HG02938 (cell line): ENCODE measurements around the gene SELENOI.
"Not testable (repeated sequence)": the region's sequence is repeated elsewhere in the genome, so short reads cannot be mapped to it uniquely, and the experiment has no call there.

Source experiments
- ATAC-seq: cut with Tn5 transposase; IDR thresholded peaks from one replicate; pipeline ENCODE4 v1.9.1; 2021; ENCODE audit warnings: mild to moderate bottlenecking, moderate library complexity; ENCODE audit not compliant: unreplicated experiment

SELENOI gene

DNA sequence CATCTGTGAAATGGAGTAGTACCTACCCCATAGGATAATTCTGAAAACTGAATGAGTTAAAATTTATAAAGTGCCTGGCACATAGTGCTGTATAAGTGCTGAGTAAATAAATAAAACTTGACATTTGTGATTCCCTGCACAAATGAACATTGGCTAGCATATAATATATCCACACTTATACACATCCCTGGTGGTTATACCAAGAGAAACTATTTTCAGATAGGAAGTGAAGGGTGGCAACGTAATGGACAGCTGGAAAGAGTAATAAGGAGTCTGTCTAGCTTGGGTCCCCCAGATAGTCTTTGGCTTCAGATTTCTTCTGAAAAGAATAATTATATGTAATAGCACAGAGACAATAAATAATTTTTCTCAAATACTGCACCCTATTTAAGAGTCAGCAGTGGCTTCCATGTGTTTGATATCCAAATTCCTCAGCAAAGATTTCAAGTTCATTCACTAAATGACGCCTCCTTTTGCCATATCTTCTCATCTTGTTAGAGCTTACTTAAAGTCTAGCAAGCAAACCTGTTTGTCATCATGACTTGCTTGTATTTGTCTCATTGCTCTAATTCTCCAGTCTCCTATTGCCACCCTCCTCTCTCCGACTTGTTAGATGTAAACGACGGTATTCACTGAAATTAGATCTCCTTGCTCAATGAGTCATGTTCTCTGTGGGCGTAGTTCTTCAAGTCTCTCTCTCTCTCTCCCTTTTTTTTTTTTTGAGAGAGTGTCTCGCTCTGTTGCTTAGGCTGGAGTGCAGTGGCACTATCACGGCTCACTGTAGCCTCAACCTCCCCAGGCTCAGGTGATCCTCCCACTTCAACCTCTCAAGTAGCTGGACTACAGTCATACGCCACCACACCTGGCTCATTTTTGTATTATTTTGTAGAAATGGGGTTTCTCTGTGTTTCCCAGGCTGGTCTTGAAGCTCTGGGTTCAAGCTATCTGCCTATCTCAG is 9.4 kb downstream of the SELENOI start:
- ATAC-seq, result no peak

DNA sequence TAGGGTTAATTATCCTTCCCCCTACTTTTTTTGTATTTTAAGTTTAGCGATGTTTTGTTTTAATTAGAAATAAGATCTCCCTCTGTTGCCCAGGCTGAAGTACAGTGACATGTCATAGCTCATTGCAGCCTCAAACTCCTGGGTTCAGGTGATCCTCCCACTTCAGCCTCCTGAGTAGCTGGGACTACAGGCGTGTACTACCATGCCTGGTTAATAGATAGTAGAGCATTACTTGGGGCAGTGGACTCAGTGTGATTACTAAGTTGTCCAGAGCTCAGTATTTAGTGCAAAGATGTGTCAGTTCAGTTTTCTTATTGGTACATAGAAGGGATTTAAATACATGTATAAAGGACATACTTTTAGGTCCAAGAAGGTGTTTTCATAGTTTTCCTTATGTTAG is 10.2 kb downstream of the SELENOI start:
- no peak for ATAC-seq

- no peak for ATAC-seq
These were observed 10.8 kb downstream of the SELENOI start for GRCh38 chr2:26356771-26357170.

GRCh38 chr2:26359886-26360473 is 14.0 kb downstream of the SELENOI start:
- no peak for ATAC-seq

- ATAC-seq, result no peak
These were observed 17.4 kb downstream of the SELENOI start for GRCh38 chr2:26363323-26363722.

- no peak for ATAC-seq
These were observed 18.0 kb downstream of the SELENOI start for GRCh38 chr2:26363958-26364357.

- no peak for ATAC-seq
These were observed 18.7 kb downstream of the SELENOI start for GRCh38 chr2:26364669-26365068.

DNA sequence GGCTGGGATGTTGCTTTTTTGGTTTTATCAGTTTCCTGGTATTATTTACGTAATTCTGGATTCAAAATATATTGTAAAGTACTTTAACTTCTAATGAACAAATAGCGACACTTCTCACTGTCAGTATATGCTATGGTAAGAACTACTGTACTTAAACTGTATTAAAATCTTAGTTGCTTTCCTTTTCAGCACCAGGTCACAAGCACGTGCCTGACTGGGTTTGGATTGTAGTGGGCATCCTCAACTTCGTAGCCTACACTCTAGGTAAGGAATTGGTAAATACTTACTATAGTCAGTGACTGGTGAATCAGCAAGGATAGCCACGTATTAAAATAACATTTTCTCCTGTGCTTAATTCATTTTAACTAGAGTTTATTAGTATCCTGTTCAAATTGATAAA is 21.0 kb downstream of the SELENOI start:
- ATAC-seq, result no peak

- ATAC-seq, result not testable (repeated sequence)
These were observed 23.7 kb downstream of the SELENOI start for GRCh38 chr2:26369664-26370063.

- ATAC-seq, result not testable (repeated sequence)
These were observed 25.0 kb downstream of the SELENOI start for GRCh38 chr2:26370909-26371308.

GRCh38 chr2:26376799-26377198 is 30.9 kb downstream of the SELENOI start:
- ATAC-seq, result no peak

DNA sequence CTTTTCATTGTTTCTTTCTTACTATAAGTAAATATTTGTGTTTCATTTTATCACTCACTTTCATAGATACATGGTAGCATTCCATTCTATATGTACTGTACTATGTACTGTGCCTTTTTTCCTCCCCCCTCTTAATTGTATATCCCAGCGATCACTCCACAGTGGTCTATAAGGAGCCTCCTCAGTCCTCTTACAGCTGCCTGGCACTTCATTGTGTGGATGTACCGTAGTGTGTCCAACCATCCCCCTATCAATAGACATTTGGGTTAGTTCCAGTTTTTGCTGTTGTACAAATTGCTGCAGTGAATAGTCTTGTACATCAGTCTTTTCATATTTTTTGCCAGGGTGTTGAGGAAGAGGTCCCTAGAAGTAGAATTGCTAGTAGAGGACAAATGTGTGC is 34.3 kb downstream of the SELENOI start:
- ATAC-seq, result no peak

GRCh38 chr2:26382564-26382963 is 36.6 kb downstream of the SELENOI start:
- no peak for ATAC-seq

GRCh38 chr2:26384183-26384582 is 38.2 kb downstream of the SELENOI start:
- no peak for ATAC-seq

DNA sequence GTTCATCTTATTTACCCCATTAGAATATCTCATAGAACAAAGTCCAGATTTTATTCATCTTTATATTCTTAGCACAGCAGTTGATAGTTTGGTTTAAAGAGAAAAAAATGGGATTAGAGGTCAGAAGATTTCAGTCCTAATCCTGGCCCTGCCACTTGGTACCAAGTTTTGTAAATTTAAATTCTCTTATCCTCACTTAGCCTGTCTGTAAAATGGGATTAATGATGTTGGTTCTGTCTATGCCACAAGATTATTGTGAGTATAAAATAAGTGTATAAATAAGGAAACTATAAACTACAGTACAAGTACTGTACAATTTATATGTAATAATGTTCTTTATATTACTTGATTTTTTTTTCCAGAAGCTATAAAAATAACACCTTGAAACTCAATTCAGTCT is 38.7 kb downstream of the SELENOI start:
- ATAC-seq, result no peak

GRCh38 chr2:26387189-26387588 is 41.2 kb downstream of the SELENOI start:
- no peak for ATAC-seq

DNA sequence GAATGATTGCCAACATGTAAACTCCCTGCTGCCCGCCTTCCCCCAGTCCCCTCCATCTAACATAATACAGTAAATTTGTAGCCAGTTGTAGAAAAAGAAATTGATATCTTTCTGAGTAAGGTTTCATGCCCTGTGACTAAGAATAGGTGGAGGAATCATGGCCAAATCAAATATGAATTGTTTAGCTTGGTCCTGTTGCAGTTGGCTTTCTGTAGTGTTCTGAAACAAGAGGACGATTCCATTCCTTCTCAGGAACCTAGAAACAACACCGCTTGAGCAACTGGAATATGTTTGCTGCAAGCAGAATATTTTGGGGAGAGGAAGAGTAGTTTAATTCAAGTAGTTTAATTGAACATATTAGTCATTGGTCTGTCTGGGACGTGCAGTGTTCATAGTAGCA is 48.8 kb downstream of the SELENOI start:
- ATAC-seq, result no peak

- no peak for ATAC-seq
These were observed 49.5 kb downstream of the SELENOI start for GRCh38 chr2:26395394-26395793.

DNA sequence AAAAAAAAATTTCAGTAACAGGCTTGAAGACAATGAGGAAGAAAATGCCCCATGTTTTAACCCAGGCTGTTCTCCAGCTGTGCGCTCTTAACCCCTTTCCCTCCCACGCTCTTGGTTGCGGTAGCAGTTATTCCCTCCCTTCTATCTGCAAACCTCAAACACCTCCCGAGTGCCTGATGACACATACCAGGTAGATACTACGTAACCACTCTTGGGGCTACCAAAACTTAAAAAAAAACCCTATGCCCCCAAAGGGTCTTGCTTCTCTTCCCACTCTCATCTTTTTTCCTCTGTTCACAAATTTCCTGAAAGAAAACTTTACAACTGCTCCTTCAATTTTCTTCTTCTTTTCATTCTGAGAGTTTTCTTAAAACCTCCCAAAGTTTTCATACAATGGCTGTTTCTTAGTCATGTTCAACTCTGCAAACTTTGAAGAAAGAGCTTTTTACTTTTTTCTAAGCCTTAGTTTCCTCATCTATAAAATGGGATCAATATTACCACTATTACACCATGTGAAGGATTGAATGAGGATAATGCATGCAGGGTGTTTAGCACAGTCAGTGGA is 50.9 kb downstream of the SELENOI start:
- no peak for ATAC-seq

GRCh38 chr2:26399771-26400376 is 53.9 kb downstream of the SELENOI start:
- ATAC-seq, result no peak

DNA sequence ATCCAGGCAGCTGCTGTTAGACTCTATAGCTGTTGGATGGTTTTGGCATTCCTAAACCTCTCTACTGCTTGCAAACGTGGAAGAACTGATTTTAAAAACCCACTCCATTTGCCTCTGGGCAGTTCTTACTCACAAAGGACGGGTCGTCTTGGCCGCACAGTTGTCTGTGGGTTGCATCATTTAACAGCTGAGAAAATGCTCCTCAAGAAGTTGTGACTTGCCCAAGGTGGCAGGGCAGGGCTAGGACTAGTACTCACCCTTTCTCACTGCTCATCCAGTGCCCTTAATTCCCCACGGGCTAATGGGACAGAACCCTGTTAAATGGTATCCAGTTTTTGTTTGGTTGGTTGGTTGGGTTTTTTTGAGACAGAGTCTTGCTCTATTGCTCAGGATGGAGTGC is 54.8 kb downstream of the SELENOI start:
- ATAC-seq, result no peak
